Activated T-helper 2 cell treated with anti-CD3 and anti-CD28 coated beads, Interferon-gamma antibody, Interleukin-2, Interleukin-4, amounts not matched to agents 10 μg/mL and 5 μg/mL and 100 μg/mL, durations not matched to agents 14 hours and 24 hours and 36 hours (primary cell): Measurements from ENCODE around the gene EXD1. TPM values are rescaled to one million over a fixed set of nuclear protein-coding genes. Genes with fewer than 3 reads are reported as not detected.
A peak's percentile ranks its signal among the peaks of the same experiment; 100 is the strongest.
"Not testable (repeated sequence)": the region's sequence is repeated elsewhere in the genome, so short reads cannot be mapped to it uniquely, and the experiment has no call there.

Experiments
- DNase-seq: peaks from one replicate; pipeline ENCODE4 v3.0.0; 2021; ENCODE audit warnings: low spot score
- H3K27ac Mint-ChIP-seq: one replicate; pipeline ENCODE4 v1.8.0; 2021; ENCODE audit warnings: mixed read lengths
- H3K27me3 Mint-ChIP-seq: one replicate; pipeline ENCODE4 v1.8.0; 2021; ENCODE audit warnings: low read depth, mixed read lengths
- H3K36me3 Mint-ChIP-seq: one replicate; pipeline ENCODE4 v1.8.0; 2021; ENCODE audit warnings: low read depth, mixed read lengths
- H3K4me1 Mint-ChIP-seq: one replicate; pipeline ENCODE4 v1.8.0; 2021; ENCODE audit warnings: low read depth, mixed read lengths
- H3K4me3 Mint-ChIP-seq: one replicate; pipeline ENCODE4 v1.8.0; 2021; ENCODE audit warnings: low read depth, mild to moderate bottlenecking, moderate library complexity, mixed read lengths
- H3K9me3 Mint-ChIP-seq: one replicate; pipeline ENCODE4 v1.8.0; 2021; ENCODE audit warnings: mixed read lengths
- intact Hi-C: fragments of 100-400 bp; cut with micrococcal nuclease; formaldehyde crosslinking; loops from one replicate; pipeline ENCODE4 v1.15.1; 2023
- total RNA-seq: library from RNA; stranded (reverse); gene quantifications from 2 replicates; pipeline ENCODE4 v1.2.3, GENCODE V29; 2022

Gene EXD1
- total RNA-seq, 1 donor from 2014 or later: not detected

DNA sequence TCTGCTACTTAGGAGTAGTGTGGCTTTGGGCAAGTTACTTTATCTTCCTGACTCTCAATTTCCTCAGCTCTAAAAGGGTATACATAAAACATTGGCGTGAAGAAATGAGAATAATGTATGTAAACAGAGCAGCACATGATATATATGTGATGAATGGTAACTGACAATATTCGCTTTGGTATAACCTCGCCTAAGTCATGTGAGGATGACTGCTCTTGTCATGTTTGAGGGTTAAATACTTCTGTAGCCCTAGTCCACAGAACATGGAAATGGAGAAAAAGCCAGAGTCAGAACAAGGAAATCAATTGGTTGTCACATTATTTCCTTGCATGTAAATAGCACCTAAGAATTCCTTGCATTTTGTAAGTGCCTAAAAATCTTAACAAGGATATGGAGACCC is 25.5 kb upstream of the EXD1 start:
- DNase-seq: no peak
- Mint-ChIP-seq H3K4me3 (no peak overlapping the region), H3K9me3 (no peaks in the 10 kb centered on the region), H3K36me3 (peaks cover 21% of the 10 kb centered on the region), H3K4me1 (peaks cover 3% of the 10 kb centered on the region), H3K27ac (no peak overlapping the region), H3K27me3 (no peaks in the 10 kb centered on the region)
- intact Hi-C loops: no loop called here

DNA sequence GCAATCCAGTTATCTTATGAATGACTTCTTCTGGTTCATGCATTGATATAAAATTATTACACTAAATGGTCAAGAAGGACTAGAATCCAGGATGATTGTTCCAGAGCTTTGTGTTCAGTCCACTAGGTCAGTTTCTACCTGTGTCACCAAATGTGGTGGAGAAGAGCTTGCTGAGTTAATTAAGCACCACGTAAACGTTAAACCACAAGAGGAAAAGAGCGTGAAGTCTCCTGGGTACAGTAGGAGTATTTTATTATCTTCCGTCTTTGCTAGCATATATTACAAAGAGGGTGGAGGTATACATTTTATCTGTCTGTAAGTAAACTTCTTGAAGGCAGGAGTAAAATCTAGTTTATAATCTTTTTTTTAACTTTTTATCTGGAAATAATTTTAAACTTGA is 24.0 kb upstream of the EXD1 start:
- Mint-ChIP-seq H3K9me3 (no peaks in the 10 kb centered on the region), H3K27me3 (no peaks in the 10 kb centered on the region), H3K36me3 (peaks cover 21% of the 10 kb centered on the region), H3K4me1 (peaks cover 3% of the 10 kb centered on the region), H3K27ac (no peak overlapping the region), H3K4me3 (no peak overlapping the region)
- DNase-seq: no peak
- intact Hi-C loops: no loop called here

DNA sequence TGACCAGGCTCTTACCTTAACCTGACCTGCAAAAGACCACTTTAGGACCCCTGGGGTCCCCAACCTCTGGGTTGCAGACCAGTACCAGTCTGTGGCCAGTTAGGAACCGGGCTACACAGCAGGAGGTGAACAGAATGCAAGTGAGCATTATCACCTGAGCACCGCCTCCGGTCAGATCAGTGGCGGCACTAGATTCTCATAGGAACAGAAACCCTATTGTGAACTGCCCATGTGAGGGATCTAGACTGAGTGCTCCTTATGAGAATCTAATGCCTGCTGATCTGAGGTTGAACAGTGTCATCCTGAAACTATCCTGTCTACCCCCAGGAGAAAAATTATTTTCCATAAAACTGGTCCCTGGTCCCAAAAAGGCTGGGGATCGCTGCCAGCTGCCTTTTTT is 20.9 kb upstream of the EXD1 start:
- H3K36me3 Mint-ChIP-seq: peaks cover 16% of the 10 kb centered on the region
- H3K4me1 Mint-ChIP-seq: peaks cover 3% of the 10 kb centered on the region
- intact Hi-C loops: no loop called here
- H3K9me3 Mint-ChIP-seq: no peaks in the 10 kb centered on the region
- no peak overlapping the region for H3K4me3 Mint-ChIP-seq
- no peak overlapping the region for H3K27ac Mint-ChIP-seq
- no peaks in the 10 kb centered on the region for H3K27me3 Mint-ChIP-seq
- no peak for DNase-seq

DNA sequence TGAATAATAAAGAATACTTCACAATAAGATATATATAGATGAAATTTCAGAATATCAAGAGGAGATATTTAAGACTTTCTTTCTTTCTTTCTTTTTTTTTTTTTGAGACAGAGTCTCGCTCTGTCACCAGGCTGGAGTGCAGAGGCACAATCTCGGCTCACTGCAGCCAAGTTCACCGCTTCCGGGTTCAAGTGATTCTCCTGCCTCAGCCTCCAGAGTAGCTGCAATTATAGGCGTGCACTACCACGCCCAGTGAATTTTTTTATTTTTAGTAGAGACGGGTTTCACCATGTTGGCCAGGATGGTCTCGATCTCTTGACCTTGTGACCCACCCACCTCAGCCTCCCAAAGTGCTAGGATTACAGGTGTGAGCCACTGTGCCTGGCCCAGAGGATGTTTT is 20.2 kb upstream of the EXD1 start:
- H3K27ac Mint-ChIP-seq, intact Hi-C loops, DNase-seq, H3K27me3 Mint-ChIP-seq, H3K4me1 Mint-ChIP-seq, H3K4me3 Mint-ChIP-seq, H3K9me3 Mint-ChIP-seq: not testable (repeated sequence)
- peaks cover 17% of the 10 kb centered on the region for H3K36me3 Mint-ChIP-seq

DNA sequence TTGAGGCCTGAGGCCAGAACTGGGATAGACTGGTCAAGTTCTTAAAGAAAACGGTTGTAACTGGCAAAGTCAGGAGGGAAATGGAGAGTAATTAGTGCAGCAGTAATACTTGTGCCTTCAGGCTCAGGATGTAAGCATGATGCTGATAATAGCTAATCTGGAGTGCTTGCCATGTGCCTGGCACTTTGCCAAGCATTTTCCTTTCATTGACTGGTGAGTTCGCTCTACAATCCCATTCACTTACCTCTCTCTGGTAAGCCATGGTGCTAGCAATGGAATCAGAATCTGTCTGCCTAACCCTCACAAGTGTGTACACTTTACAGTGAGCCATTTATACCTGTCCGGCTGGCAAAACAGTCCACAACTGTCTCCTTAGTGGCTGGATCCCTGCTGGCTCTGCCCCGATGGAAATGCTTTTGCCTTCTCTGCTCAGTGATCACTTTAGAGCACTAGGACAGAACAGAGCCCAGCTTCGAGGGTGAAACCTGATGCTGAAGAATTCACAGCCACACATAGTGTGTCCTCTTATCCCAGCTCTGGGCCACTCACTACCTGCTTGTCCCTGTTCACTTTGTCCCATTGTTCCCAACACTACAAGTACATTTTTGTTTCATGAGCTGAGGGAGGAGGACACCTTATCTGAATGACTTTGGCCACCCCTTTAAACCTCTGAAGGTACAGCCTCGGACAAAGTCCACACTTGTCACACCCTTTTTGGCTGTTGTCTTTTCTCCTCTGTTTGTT is 10.8 kb upstream of the EXD1 start:
- H3K9me3 Mint-ChIP-seq: no peaks in the 10 kb centered on the region
- peaks cover 7% of the 10 kb centered on the region for H3K4me1 Mint-ChIP-seq
- H3K36me3 Mint-ChIP-seq: peaks cover 10% of the 10 kb centered on the region
- no peaks in the 10 kb centered on the region for H3K27me3 Mint-ChIP-seq
- no peak overlapping the region for H3K4me3 Mint-ChIP-seq
- DNase-seq: no peak
- no peak overlapping the region for H3K27ac Mint-ChIP-seq
- intact Hi-C loops: no loop called here

DNA sequence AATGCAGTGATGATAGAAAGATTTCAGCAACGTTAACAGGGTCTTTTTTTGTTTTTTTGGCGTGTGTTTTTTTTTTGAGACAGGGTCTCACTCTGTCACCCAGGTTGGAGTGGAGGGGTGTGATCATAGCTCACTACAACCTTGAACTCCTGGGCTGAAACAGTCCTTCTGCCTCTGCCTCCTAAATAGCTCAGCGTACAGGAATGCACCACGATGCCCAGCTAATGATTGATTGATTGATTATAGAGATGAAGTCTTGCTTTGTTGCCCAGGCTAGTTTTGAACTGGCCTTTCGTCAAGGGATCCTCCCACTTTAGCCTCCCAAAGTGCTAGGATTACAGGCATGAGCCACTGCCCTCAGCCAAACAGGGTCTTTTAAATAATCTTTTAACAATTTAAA is 7.5 kb upstream of the EXD1 start:
- Mint-ChIP-seq H3K4me1 (peaks cover 16% of the 10 kb centered on the region), H3K9me3 (no peaks in the 10 kb centered on the region), H3K27me3 (no peaks in the 10 kb centered on the region), H3K4me3 (no peak overlapping the region), H3K36me3 (no peaks in the 10 kb centered on the region), H3K27ac (no peak overlapping the region)
- DNase-seq: no peak
- intact Hi-C loops: no loop called here

DNA sequence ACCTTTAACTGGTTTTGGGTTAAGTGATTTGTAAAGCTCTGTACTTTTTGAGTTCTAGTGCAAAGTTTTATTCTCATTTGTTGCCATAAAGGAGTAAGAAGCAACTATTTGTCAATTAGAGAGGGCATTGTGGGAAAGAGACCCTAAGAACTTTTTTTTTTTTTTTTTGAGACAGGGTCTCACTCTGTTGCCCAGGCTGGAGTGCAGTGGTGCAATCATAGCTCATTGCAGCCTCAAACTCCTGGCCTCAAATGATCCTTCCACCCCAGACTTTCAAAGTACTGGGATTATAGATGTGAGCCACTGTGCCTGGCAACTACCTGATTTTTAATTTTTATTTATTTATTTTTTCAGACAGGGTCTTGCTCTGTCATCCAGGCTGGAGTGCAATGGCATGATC is 5.4 kb upstream of the EXD1 start:
- Mint-ChIP-seq H3K27me3 (no peaks in the 10 kb centered on the region), H3K4me1 (peaks cover 28% of the 10 kb centered on the region), H3K27ac (no peak overlapping the region), H3K4me3 (no peak overlapping the region), H3K9me3 (no peaks in the 10 kb centered on the region), H3K36me3 (no peaks in the 10 kb centered on the region)
- DNase-seq: no peak
- intact Hi-C loops: no loop called here

DNA sequence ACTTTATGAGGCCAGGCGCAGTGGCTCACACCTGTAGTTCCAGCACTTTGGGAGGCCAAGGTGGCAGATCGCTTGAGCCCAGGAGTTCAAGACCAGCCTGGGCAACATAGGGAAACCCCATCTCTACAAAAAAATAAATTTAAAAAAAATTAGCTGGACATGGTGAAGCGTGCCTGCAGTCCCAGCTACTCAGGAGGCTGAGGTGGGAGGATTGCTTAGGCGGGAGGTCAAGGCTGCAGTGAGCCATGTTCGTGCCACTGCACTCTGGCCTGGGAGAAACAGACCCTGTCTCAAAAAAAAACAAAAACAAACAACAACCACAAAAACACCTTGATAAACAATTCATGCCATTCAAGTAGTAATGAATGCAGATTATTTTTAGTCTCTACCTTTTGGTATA is 4.7 kb upstream of the EXD1 start:
- peaks cover 31% of the 10 kb centered on the region for H3K4me1 Mint-ChIP-seq
- H3K9me3 Mint-ChIP-seq, H3K27me3 Mint-ChIP-seq, intact Hi-C loops, H3K36me3 Mint-ChIP-seq, H3K27ac Mint-ChIP-seq, DNase-seq, H3K4me3 Mint-ChIP-seq: not testable (repeated sequence)

DNA sequence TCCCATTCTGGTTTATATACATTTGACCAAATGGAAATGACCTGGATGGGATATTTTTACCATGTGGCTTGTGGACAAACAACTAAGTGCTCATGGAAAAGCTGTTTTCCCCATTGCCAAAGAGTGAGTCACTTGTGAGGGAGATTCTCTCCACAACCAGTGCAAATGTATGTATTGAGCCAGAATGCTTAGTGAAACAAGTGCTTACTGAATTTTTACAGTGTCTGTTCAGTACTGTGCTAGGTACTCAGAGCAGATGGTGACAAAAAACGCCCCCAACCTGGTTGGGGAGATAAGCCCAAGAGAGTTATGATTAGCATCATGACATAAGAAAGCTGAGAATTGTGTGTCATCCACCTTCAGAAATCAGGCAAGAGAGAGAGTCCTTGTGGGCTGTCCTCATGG is 2.8 kb upstream of the EXD1 start:
- no peaks in the 10 kb centered on the region for H3K9me3 Mint-ChIP-seq
- intact Hi-C loops: no loop called here
- H3K27ac Mint-ChIP-seq: no peak overlapping the region
- H3K4me1 Mint-ChIP-seq: peaks cover 31% of the 10 kb centered on the region
- no peaks in the 10 kb centered on the region for H3K27me3 Mint-ChIP-seq
- no peaks in the 10 kb centered on the region for H3K36me3 Mint-ChIP-seq
- no peak for DNase-seq
- H3K4me3 Mint-ChIP-seq: no peak overlapping the region

DNA sequence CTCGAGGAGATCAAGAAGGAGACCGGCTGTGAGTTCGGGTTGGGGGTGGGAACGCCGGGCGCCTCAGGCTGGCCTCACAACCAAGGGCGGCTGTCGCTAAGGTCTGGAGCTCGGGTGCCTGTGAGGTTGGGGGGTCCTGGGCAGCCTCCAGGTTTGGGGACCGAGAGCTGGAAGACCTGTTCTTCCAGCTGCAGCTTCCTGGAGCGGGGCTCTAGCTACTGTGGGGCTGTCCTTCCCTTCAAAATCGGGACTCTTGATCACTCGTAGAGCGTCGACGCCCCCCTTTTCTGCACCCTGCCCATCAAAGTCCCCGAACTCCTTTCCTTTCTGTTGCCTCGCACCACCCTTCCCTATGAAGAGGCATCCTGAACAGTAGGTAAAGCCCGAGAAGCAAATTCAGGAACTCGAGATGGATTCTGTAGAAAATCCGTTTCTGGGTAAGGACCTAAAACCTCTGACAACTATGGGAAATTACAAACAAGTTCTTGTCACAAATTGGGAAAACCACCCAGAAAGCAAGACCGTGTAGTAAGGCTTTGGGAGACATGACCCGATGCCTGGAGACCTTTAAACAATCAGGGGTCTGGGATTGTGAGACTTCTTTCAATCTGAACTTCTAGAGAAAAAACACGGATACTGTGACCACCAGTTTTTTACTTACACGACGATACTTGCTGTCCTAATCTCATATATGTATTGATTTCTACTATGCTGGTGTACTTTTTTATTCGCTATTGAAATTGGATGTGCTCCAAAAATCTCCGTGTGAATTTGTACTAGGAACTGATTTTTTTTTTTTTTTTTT is 1.1 kb upstream of the EXD1 start:
- H3K9me3 Mint-ChIP-seq: no peaks in the 10 kb centered on the region
- intact Hi-C loops: loop anchor here (1.0 to 2.0 kb wide), 6 partner anchors 51 to 429 kb away; partner anchors contain the start of genes CHAC1, DNAJC17, MGA and NUSAP1
- H3K27me3 Mint-ChIP-seq: peaks cover 4% of the 10 kb centered on the region
- H3K4me3 Mint-ChIP-seq: peak overlapping the region; percentile 87
- H3K36me3 Mint-ChIP-seq: no peaks in the 10 kb centered on the region
- no peak for DNase-seq
- H3K27ac Mint-ChIP-seq: peak overlapping the region; percentile 85
- H3K4me1 Mint-ChIP-seq: peaks cover 24% of the 10 kb centered on the region

DNA sequence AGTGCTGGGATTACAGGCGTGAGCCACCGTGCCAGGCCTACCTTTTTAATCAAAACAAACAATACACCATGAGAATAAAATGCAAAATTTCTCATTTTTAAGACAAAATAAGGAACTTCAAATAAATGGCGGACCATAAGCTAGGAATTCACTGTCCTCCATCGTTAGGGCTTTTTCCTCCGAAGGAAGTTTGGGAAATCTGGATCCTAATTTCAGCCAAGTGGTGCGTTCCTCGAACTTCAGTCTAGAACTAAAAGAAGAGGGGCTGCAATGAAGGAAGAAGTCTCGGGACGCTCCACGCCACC is 260 bp downstream of the EXD1 start:
- peak overlapping the region; percentile 87 for H3K4me3 Mint-ChIP-seq
- H3K9me3 Mint-ChIP-seq: no peaks in the 10 kb centered on the region
- no peaks in the 10 kb centered on the region for H3K36me3 Mint-ChIP-seq
- H3K27ac Mint-ChIP-seq: peak overlapping the region; percentile 85
- intact Hi-C loops: loop anchor here (2.0 kb wide), 3 partner anchors 53 to 431 kb away; partner anchors contain the start of genes CHAC1 and MGA
- DNase-seq: no peak
- peaks cover 8% of the 10 kb centered on the region for H3K27me3 Mint-ChIP-seq
- H3K4me1 Mint-ChIP-seq: peaks cover 24% of the 10 kb centered on the region

DNA sequence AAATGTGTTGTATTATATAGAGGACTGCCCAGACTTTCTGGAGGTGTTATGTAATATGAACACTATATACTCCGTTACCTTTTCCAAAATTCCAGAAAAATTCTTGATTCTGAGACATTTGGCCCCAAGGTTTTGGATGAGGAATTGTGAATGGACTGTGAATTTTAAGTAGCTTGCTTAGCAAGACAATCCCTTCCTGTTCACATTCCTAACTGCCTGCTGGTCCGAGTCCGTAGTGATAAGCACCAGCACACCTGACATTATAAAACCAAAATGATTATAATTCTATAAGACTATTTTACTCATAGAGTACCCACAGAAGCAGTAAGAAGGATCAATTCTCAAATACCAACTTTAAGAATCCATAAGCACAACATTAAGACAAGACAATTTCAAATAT is 11.2 kb downstream of the EXD1 start:
- no peak for DNase-seq
- Mint-ChIP-seq H3K4me3 (no peak overlapping the region), H3K4me1 (no peaks in the 10 kb centered on the region), H3K27me3 (peaks cover 29% of the 10 kb centered on the region), H3K9me3 (no peaks in the 10 kb centered on the region), H3K27ac (no peak overlapping the region), H3K36me3 (no peaks in the 10 kb centered on the region)
- intact Hi-C loops: no loop called here

DNA sequence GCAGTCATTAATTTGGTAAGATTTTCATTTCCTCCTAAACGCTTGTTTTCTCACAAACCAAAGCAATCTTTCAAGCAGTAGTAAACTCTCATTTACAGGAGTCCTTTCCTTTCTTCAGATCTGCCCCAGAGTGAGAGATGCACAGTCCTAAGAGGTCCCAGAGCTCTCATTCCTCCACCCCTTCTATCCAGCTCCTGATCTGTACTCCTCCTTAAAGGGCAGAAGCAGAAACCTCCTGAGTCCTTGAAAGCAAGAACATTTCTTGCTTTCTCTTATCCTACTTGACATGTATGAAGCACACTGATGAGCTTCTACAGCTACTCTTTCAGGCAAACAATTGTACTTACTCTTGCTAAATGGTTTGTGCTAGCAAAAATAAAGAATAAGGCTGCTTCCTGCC is 11.7 kb downstream of the EXD1 start:
- Mint-ChIP-seq H3K4me3 (no peak overlapping the region), H3K36me3 (no peaks in the 10 kb centered on the region), H3K27me3 (peaks cover 25% of the 10 kb centered on the region), H3K9me3 (no peaks in the 10 kb centered on the region), H3K27ac (no peak overlapping the region), H3K4me1 (no peaks in the 10 kb centered on the region)
- intact Hi-C loops: no loop called here
- no peak for DNase-seq
